HCT116 (cell line): ENCODE results near the gene USP9X. TPM values are rescaled to one million over a fixed set of nuclear protein-coding genes. Genes with fewer than 3 reads are reported as not detected.
"Not testable (repeated sequence)": the region's sequence is repeated elsewhere in the genome, so short reads cannot be mapped to it uniquely, and the experiment has no call there.

ENCODE experiments used
- ATAC-seq: fragments of 200-7000 bp; cut with Tn5 transposase; 2 replicates; pipeline ENCODE4 v1.9.1; 2020; ENCODE audit warnings: mild to moderate bottlenecking, moderate library complexity
- BruUV-seq: library from RNA; stranded (reverse); fragments of 400-500 nt; replicated peaks from 2 replicates; lab custom pipeline; 2021; lab: Mats Ljungman, UMichigan
- CTCF ChIA-PET: fragments of 300-600 bp; sonication (Branson Sonifier 250); formaldehyde crosslinking; loops from one replicate; lab custom pipeline; 2021; ENCODE audit warnings: antibody characterized with exemption; lab: Charles Lee
- POLR2A ChIA-PET: fragments of 300-600, 350-600 bp; sonication (Branson Sonifier 250); formaldehyde crosslinking; loops from one replicate; lab custom pipeline; 2021; ENCODE audit warnings: antibody characterized with exemption; lab: Charles Lee
- RAD21 ChIA-PET, 2 experiments: fragments of 300-600 bp; sonication (Branson Sonifier 250); formaldehyde crosslinking; loops; one replicate each; lab custom pipeline; 2023; ENCODE audit warnings: low total read pairs in 2 of 2; ENCODE audit not compliant: uncharacterized antibody in 2 of 2, unreplicated experiment in 2 of 2, low non-redundant PET in 1 of 2; lab: Charles Lee
- DNase-seq: peaks from one replicate; pipeline ENCODE4 v3.0.0-alpha.2; 2010; ENCODE audit warnings: low read depth, low spot score
- H2AFZ ChIP-seq: fragments of 200-600 bp; shearing (Covaris generic), sonication (generic); 2 replicates; pipeline ENCODE4 v1.6.1; 2017; ENCODE audit warnings: low read depth, mixed run types, mixed read lengths, antibody characterized with exemption, low read length; ENCODE audit not compliant: poor library complexity, severe bottlenecking
- H3K27ac ChIP-seq: 2 replicates; pipeline ENCODE4 v1.5.1; 2012; ENCODE audit warnings: low read depth, low read length
- H3K27me3 ChIP-seq: fragments of 200-600 bp; sonication (generic); 2 replicates; pipeline ENCODE4 v1.6.1; 2016; ENCODE audit warnings: mixed run types, low read length, mixed read lengths; ENCODE audit not compliant: insufficient read depth
- H3K36me3 ChIP-seq, 2 experiments: fragments of 200-500 bp in 1 of 2; fragments of 200-600 bp in 1 of 2; sonication (Bioruptor generic) in 1 of 2; sonication (generic) in 1 of 2; 2 replicates each; pipeline versions ENCODE4 v1.5.1 to v1.6.1; 2014 to 2016; ENCODE audit warnings: low read length in 2 of 2, inconsistent platforms in 1 of 2, mixed read lengths in 1 of 2, mixed run types in 1 of 2; ENCODE audit not compliant: insufficient read depth in 2 of 2, control insufficient read depth in 1 of 2
- H3K4me1 ChIP-seq, 2 experiments: fragments of 200-600 bp in 1 of 2; sonication (generic) in 1 of 2; 2 replicates each; pipeline versions ENCODE4 v1.5.1 to v1.6.1; 2012 to 2017; ENCODE audit warnings: low read length in 2 of 2, inconsistent platforms in 1 of 2, mild to moderate bottlenecking in 1 of 2, mixed read lengths in 1 of 2, mixed run types in 1 of 2, moderate library complexity in 1 of 2; ENCODE audit not compliant: insufficient read depth in 2 of 2, control insufficient read depth in 1 of 2
- H3K4me2 ChIP-seq: fragments of 200-600 bp; sonication (generic); 2 replicates; pipeline ENCODE4 v1.6.1; 2017; ENCODE audit warnings: mixed run types, low read length, mixed read lengths
- H3K4me3 ChIP-seq, 2 experiments: fragments of 200-600 bp in 1 of 2; sonication (generic) in 1 of 2; replicated peaks in 1 of 2; 2 replicates each; pipeline ENCODE4 v1.5.1; 2011 to 2016; ENCODE audit warnings: low read length in 2 of 2, control low read depth in 1 of 2, low read depth in 1 of 2, mild to moderate bottlenecking in 1 of 2, mixed read lengths in 1 of 2, mixed run types in 1 of 2
- H3K79me2 ChIP-seq: fragments of 200-600 bp; sonication (generic); 2 replicates; pipeline ENCODE4 v1.6.1; 2017; ENCODE audit warnings: mild to moderate bottlenecking, mixed run types, low read length, moderate library complexity, mixed read lengths; ENCODE audit not compliant: insufficient read depth
- H3K9ac ChIP-seq: fragments of 200-600 bp; sonication (generic); 2 replicates; pipeline ENCODE4 v1.6.1; 2016; ENCODE audit warnings: low read length, mixed read lengths
- H3K9me2 ChIP-seq: fragments of 200-600 bp; sonication (generic), shearing (Covaris generic); 2 replicates; pipeline ENCODE4 v1.6.1; 2017; ENCODE audit warnings: mixed run types, mild to moderate bottlenecking, moderate library complexity; ENCODE audit not compliant: insufficient read depth
- H3K9me3 ChIP-seq, 2 experiments: fragments of 200-500 bp in 1 of 2; fragments of 200-600 bp in 1 of 2; sonication (Bioruptor generic) in 1 of 2; sonication (generic) in 1 of 2; 2 replicates each; pipeline ENCODE4 v1.6.1; 2014 to 2017; ENCODE audit warnings: low read length in 2 of 2, mixed read lengths in 2 of 2, inconsistent platforms in 1 of 2, low read depth in 1 of 2, mild to moderate bottlenecking in 1 of 2, mixed run types in 1 of 2, moderate library complexity in 1 of 2; ENCODE audit not compliant: control insufficient read depth in 1 of 2, insufficient read depth in 1 of 2
- H4K20me1 ChIP-seq: fragments of 200-600 bp; sonication (generic), shearing (Covaris generic); 2 replicates; pipeline ENCODE4 v1.6.1; 2017; ENCODE audit warnings: mixed run types, mild to moderate bottlenecking, moderate library complexity; ENCODE audit not compliant: insufficient read depth
- CBX3 ChIP-seq: IDR thresholded peaks from 2 replicates; pipeline ENCODE4 v1.6.1; 2012; ENCODE audit warnings: low read depth
- CEBPB ChIP-seq: IDR thresholded peaks from 2 replicates; pipeline ENCODE4 v1.6.1; 2012; ENCODE audit warnings: low read depth
- CTCF ChIP-seq, 3 experiments: fragments of 200-600 bp in 1 of 3; sonication (generic) in 1 of 3; IDR thresholded peaks in 2 of 3; conservative IDR thresholded peaks in 1 of 3; 2 replicates each; pipeline ENCODE4 v1.5.1; 2012 to 2017; ENCODE audit warnings: low read depth in 2 of 3, low read length in 2 of 3, antibody characterized with exemption in 1 of 3, borderline replicate concordance in 1 of 3, control low read depth in 1 of 3, mild to moderate bottlenecking in 1 of 3, mixed read lengths in 1 of 3, mixed run types in 1 of 3, moderate library complexity in 1 of 3; ENCODE audit not compliant: insufficient read depth in 1 of 3
- ELF1 ChIP-seq: IDR thresholded peaks from 2 replicates; pipeline ENCODE4 v1.6.1; 2012; ENCODE audit warnings: low read depth, borderline replicate concordance
- POLR2A ChIP-seq: IDR thresholded peaks from 2 replicates; pipeline ENCODE4 v1.7.0; 2011; ENCODE audit warnings: borderline replicate concordance; ENCODE audit not compliant: insufficient read depth, insufficient read length; ENCODE audit errors: extremely low read depth
- POLR2AphosphoS5 ChIP-seq: IDR thresholded peaks from 2 replicates; pipeline ENCODE4 v1.6.1; 2011; ENCODE audit warnings: mild to moderate bottlenecking, low read depth, low read length, moderate library complexity
- RAD21 ChIP-seq: IDR thresholded peaks from 2 replicates; pipeline ENCODE4 v1.6.1; 2012; ENCODE audit warnings: low read depth, mild to moderate bottlenecking
- SP1 ChIP-seq: IDR thresholded peaks from 2 replicates; pipeline ENCODE4 v1.6.1; 2012; ENCODE audit warnings: low read depth
- YY1 ChIP-seq: IDR thresholded peaks from 2 replicates; pipeline ENCODE4 v1.6.1; 2011; ENCODE audit warnings: low read length, low read depth, moderate library complexity, mild to moderate bottlenecking; ENCODE audit not compliant: insufficient replicate concordance; ENCODE audit errors: extremely low read depth
- ZFX ChIP-seq: fragments of 450-650 bp; IDR thresholded peaks from 2 replicates; pipeline ENCODE4 v1.6.1; 2017
- ZNF274 ChIP-seq: fragments of 200-500 bp; sonication (Bioruptor generic); IDR thresholded peaks from 2 replicates; pipeline ENCODE4 v1.6.1; 2014; ENCODE audit warnings: mild to moderate bottlenecking, low read depth, low read length, inconsistent platforms
- intact Hi-C: fragments of 100-400 bp; cut with micrococcal nuclease; formaldehyde crosslinking; loops from 2 replicates; pipeline ENCODE4 v1.10.0; 2022
- total RNA-seq: library from RNA; stranded (reverse); gene quantifications from one replicate; pipeline ENCODE4 v1.2.1, GENCODE V29; 2021; ENCODE audit not compliant: unreplicated experiment
- TF ChIP-seq, protein P1 (sequence below): IDR thresholded peaks from 2 replicates; pipeline ENCODE4 v1.6.1; 2011; ENCODE audit warnings: mild to moderate bottlenecking, low read length, moderate library complexity; ENCODE audit not compliant: insufficient replicate concordance; ENCODE audit errors: extremely low read depth
- TF ChIP-seq, protein P2 (sequence below): IDR thresholded peaks from 2 replicates; pipeline ENCODE4 v1.6.1; 2012

The USP9X gene
- total RNA-seq, 1 experiment from 2014 or later = 52.4 TPM

DNA sequence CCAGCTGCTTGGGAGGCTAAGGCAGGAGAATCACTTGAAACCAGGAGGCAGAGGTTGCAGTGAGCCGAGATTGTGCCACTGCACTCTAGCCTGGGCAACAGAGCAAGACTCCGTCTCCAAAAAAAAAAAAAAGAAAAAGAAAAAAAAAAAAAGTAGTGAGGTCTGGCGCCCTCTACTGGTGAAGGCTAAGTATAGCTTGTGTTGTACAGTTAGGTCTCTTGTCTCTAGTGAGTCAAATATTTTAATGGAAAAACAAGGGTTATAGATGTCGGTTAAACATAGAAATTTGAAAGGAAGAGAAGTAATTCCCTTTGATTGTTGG is 29.8 kb downstream of the USP9X start:
- Histone ChIP-seq H3K4me3 (peak overlapping the region in 1 of 2 experiments; percentile 13; a peak in 1 of 4 replicates), H3K4me1 (peaks cover 15 to 25% of the 10 kb centered on the region in 2 experiments), H3K4me2 (peak overlapping the region; percentile 60), H3K79me2 (peaks cover 89% of the 10 kb centered on the region), H3K27ac (peak overlapping the region; percentile 49; the same call in 1 of the 2 replicates)
- DNase-seq = peak; percentile 15
- H4K20me1 ChIP-seq, POLR2A ChIA-PET, H3K9ac ChIP-seq, BruUV-seq, H3K9me2 ChIP-seq, H3K9me3 ChIP-seq, H3K36me3 ChIP-seq, H3K27me3 ChIP-seq, H2AFZ ChIP-seq: not testable (repeated sequence)
- TF ChIP-seq CTCF (IDR thresholded peaks at IDR 0.05 in 2 of 3, conservative IDR thresholded peaks at IDR 0.05 in 1 of 3; ENCODE audit: borderline replicate concordance in 1 of 3, insufficient read depth in 1 of 3, low read depth in 2 of 3, low read length in 2 of 3) (peak; percentile 36 to 48 (median 39); a peak in 5 of 6 replicates), RAD21 (peak; percentile 61)
- ATAC-seq = peak; percentile 77
- ChIA-PET CTCF (interaction anchor here (0.6 to 1.7 kb wide), 9 partner anchors 16 to 463 kb away, joined by 3 to 12 read pairs (median 3); no protein-coding TSS in a partner anchor), RAD21 (interaction anchor here in 1 of 2 experiments (0.6 to 0.7 kb wide), 2 partner anchors 30 to 66 kb away, joined by 3 read pairs; no protein-coding TSS in a partner anchor)
- intact Hi-C loops = loop anchor here (5.0 to 10.0 kb wide), 2 partner anchors 238 to 460 kb away; no protein-coding TSS in a partner anchor

- H4K20me1 ChIP-seq = no peaks in the 10 kb centered on the region; the same call in 1 of the 2 replicates
- H3K79me2 ChIP-seq = peaks cover 86% of the 10 kb centered on the region
- ChIA-PET POLR2A (no interaction called here), CTCF (no interaction called here), RAD21 (no interaction called here)
- H3K9ac ChIP-seq = no peak overlapping the region
- intact Hi-C loops = loop anchor here (5.0 to 10.0 kb wide), 2 partner anchors 240 to 462 kb away; no protein-coding TSS in a partner anchor
- H2AFZ ChIP-seq = no peak overlapping the region
- no peak overlapping the region for H3K4me2 ChIP-seq
- H3K27me3 ChIP-seq = no peaks in the 10 kb centered on the region
- H3K4me1 ChIP-seq = peaks cover 7 to 20% of the 10 kb centered on the region in 2 experiments
- no peak overlapping the region for H3K4me3 ChIP-seq
- no peak overlapping the region for H3K27ac ChIP-seq
- no peaks in the 10 kb centered on the region for H3K9me2 ChIP-seq
- no TSS peak for BruUV-seq
- no peaks in the 10 kb centered on the region for H3K36me3 ChIP-seq
- DNase-seq (no peak), ATAC-seq (no peak)
- H3K9me3 ChIP-seq = no peaks in the 10 kb centered on the region
- TF ChIP-seq SP1 (no peak), ZFX (no peak), CBX3 (no peak), POLR2AphosphoS5 (no peak), YY1 (no peak), ELF1 (no peak), CTCF (IDR thresholded peaks at IDR 0.05 in 2 of 3, conservative IDR thresholded peaks at IDR 0.05 in 1 of 3; ENCODE audit: borderline replicate concordance in 1 of 3, insufficient read depth in 1 of 3, low read depth in 2 of 3, low read length in 2 of 3) (no peak), ZNF274 (no peak), POLR2A (no peak), CEBPB (no peak)
- TF ChIP-seq, protein P1, sequence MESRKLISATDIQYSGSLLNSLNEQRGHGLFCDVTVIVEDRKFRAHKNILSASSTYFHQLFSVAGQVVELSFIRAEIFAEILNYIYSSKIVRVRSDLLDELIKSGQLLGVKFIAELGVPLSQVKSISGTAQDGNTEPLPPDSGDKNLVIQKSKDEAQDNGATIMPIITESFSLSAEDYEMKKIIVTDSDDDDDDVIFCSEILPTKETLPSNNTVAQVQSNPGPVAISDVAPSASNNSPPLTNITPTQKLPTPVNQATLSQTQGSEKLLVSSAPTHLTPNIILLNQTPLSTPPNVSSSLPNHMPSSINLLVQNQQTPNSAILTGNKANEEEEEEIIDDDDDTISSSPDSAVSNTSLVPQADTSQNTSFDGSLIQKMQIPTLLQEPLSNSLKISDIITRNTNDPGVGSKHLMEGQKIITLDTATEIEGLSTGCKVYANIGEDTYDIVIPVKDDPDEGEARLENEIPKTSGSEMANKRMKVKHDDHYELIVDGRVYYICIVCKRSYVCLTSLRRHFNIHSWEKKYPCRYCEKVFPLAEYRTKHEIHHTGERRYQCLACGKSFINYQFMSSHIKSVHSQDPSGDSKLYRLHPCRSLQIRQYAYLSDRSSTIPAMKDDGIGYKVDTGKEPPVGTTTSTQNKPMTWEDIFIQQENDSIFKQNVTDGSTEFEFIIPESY = no peak
- TF ChIP-seq, protein P2, sequence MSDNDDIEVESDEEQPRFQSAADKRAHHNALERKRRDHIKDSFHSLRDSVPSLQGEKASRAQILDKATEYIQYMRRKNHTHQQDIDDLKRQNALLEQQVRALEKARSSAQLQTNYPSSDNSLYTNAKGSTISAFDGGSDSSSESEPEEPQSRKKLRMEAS = no peak
These were observed 31.7 kb downstream of the USP9X start for GRCh38 chrX:41116948-41117347.
